LNCaP clone FGC (cell line): ENCODE measurements around the gene KRT8.
"Not testable (repeated sequence)": the region's sequence is repeated elsewhere in the genome, so short reads cannot be mapped to it uniquely, and the experiment has no call there.

Experiments used
- DNase-seq: peaks from one replicate; pipeline ENCODE4 v3.0.0-alpha.2; 2011; ENCODE audit warnings: low read depth
- H3K4me3 ChIP-seq: 2 replicates; pipeline ENCODE4 v1.5.1; 2011; ENCODE audit warnings: mild to moderate bottlenecking, low read depth, low read length, control low read depth
- TF ChIP-seq, protein P1 (sequence below): IDR thresholded peaks from 2 replicates; pipeline ENCODE4 v1.5.1; 2012; ENCODE audit warnings: mild to moderate bottlenecking; ENCODE audit not compliant: control insufficient read depth, insufficient read depth; ENCODE audit errors: extremely low read depth

The KRT8 gene

DNA sequence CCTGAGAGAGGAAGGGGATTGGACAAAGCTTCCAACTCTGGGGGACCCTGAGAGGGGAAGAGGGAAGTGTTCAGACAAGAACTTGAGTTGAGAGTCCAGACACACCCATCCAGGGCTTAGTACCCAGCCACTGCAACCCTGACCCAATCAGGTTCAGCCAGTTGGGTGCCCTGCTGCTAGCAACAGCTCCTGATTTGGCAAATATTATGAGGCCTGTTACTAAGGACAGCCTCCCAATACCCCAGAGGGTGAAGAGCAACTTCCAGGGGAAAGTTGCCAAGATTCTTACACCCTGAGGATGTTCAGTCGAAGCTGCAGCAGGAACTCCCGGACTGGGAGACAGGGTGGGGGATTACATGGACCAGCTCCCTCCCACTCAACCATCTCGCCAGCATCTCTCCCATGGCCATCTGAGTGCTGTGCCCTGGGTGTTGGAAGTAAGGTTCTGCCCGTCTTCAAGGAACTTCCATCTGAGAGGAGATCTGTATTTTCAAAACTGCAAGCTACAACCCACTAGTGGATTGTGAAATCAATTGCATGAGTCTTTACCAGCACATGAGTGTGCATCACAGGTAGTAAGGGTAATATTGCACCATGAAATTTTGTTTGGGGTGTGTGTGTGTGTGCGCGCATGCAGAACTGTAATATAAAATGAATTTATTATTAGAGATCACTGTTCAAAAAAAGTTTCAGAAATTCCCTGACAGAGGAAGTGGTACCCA is 44.6 kb downstream of the KRT8 start:
- no peak for DNase-seq
- TF ChIP-seq, protein P1, sequence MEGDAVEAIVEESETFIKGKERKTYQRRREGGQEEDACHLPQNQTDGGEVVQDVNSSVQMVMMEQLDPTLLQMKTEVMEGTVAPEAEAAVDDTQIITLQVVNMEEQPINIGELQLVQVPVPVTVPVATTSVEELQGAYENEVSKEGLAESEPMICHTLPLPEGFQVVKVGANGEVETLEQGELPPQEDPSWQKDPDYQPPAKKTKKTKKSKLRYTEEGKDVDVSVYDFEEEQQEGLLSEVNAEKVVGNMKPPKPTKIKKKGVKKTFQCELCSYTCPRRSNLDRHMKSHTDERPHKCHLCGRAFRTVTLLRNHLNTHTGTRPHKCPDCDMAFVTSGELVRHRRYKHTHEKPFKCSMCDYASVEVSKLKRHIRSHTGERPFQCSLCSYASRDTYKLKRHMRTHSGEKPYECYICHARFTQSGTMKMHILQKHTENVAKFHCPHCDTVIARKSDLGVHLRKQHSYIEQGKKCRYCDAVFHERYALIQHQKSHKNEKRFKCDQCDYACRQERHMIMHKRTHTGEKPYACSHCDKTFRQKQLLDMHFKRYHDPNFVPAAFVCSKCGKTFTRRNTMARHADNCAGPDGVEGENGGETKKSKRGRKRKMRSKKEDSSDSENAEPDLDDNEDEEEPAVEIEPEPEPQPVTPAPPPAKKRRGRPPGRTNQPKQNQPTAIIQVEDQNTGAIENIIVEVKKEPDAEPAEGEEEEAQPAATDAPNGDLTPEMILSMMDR = no peak
- no peak overlapping the region for H3K4me3 ChIP-seq

DNA sequence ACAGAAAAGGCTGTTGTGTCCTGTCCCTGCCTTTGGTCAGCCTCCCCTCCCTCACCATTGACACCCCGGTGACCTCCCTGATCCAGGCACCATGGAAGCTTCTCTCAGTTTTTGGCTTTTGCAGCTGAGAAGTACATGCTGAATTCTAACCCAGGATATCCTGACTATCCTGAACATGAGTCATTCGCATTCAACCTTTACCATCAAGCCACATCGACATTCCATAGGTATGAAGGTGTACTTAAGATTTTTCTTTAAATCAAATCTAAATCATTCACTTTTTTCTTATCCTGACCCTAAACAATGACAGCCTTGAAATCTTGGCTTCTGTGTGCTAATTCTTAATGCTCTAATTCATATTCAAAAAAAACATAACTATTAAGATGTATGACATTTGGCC is 47.4 kb downstream of the KRT8 start:
- DNase-seq = no peak
- H3K4me3 ChIP-seq = no peak overlapping the region
- TF ChIP-seq, protein P1 = no peak

DNA sequence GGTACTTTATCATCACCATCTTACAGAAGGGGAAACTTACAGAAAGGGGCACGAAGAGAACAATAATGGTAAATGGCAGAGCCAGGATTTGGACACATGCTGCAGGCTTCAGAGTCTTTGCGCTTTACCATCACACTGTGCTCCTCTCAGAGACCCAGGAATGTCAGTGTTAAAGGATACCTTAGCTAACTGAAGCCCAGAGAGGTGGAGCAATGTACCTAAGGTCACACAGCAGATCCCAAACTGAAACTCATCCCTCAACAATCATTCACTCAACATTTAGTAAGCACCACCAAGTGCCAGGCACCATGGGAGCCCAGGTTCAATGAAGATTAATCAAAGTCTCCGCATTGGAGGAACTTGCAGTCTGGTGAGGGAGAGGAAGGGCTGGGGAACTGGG is 48.1 kb downstream of the KRT8 start:
- H3K4me3 ChIP-seq = no peak overlapping the region
- TF ChIP-seq, protein P1 = no peak
- no peak for DNase-seq

DNA sequence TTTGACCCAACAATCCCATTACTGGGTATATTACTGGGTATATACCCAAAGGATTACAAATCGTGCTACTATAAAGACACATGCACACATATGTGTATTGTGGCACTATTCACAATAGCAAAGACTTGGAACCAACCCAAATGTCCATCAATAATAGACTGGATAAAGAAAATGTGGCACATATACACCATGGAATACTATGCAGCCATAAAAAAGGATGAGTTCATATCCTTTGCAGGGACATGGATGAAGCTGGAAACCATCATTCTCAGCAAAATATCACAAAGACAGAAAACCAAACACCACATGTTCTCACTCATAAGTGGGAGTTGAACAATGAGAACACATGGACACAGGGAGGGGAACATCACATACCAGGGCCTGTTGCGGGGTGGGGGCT is 48.8 kb downstream of the KRT8 start:
- DNase-seq, H3K4me3 ChIP-seq: not testable (repeated sequence)

DNA sequence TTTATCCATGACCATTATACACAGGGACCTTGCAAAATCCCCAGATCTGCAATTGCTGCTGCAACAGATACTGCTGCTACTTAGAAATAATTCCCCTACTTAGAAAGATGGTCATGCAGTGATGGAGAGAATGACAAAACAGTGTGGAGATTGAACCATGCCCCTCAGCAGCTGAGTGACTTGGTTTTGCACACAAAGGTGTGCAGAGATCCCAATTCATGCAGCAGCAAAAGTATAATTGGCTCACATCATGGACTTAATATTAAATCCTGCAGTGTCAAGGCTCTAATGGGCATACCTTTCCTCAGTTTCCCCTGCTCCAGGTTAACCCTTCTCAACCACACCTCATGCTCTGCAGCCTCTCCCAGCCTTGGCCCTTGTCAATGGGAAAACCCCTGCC is 53.1 kb downstream of the KRT8 start:
- TF ChIP-seq, protein P1 = no peak
- DNase-seq = no peak
- H3K4me3 ChIP-seq = no peak overlapping the region

GRCh38 chr12:52850681-52851080 is 54.2 kb downstream of the KRT8 start:
- TF ChIP-seq, protein P1 = no peak
- H3K4me3 ChIP-seq = no peak overlapping the region
- no peak for DNase-seq

- TF ChIP-seq, protein P1 = no peak
- no peak overlapping the region for H3K4me3 ChIP-seq
- no peak for DNase-seq
Measured at GRCh38 chr12:52849511-52849910, 55.4 kb downstream of the KRT8 start.
